SH-SY5Y (cell line): ENCODE measurements around the gene DGLUCY.

Experiments
- GATA2 ChIP-seq: IDR thresholded peaks from 2 replicates; pipeline ENCODE4 v1.6.1; 2011; ENCODE audit warnings: mild to moderate bottlenecking, low read depth, low read length
- GATA3 ChIP-seq: IDR thresholded peaks from 2 replicates; pipeline ENCODE4 v1.6.1; 2011; ENCODE audit warnings: low read depth, mild to moderate bottlenecking, low read length, moderate library complexity

DNA sequence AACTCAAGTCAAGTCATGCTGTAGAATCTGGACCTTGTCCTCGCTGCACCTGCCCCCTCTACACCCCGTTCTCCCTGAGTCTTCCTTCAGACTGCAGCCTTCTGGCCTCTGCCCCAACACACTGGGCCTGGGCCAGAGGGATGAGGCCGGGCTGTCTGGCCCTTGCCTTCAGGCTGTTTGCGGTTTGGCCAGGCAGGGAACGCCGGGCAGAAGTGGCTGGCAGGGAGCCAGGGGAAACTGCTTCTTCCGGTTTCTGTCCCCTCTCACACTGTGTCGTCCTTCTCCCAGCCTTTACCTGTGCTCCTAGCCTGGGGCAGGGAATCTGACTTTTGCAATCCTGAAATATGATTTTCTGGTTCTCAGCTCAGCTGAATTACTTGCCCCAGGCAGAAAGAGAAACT lies 13.5 kb downstream of the DGLUCY start:
- TF ChIP-seq GATA2 (no peak), GATA3 (no peak)
